C4-2B (cell line): ENCODE results near the gene CSRNP3.

Source experiments
- ZFX ChIP-seq: fragments of 450-650 bp; IDR thresholded peaks from 2 replicates; pipeline ENCODE4 v1.6.1; 2017
- TF ChIP-seq, protein P1 (sequence below): fragments of 450-650 bp; conservative IDR thresholded peaks from 2 replicates; pipeline ENCODE4 v1.5.1; 2017; ENCODE audit warnings: mild to moderate bottlenecking

- TF ChIP-seq, protein P1, sequence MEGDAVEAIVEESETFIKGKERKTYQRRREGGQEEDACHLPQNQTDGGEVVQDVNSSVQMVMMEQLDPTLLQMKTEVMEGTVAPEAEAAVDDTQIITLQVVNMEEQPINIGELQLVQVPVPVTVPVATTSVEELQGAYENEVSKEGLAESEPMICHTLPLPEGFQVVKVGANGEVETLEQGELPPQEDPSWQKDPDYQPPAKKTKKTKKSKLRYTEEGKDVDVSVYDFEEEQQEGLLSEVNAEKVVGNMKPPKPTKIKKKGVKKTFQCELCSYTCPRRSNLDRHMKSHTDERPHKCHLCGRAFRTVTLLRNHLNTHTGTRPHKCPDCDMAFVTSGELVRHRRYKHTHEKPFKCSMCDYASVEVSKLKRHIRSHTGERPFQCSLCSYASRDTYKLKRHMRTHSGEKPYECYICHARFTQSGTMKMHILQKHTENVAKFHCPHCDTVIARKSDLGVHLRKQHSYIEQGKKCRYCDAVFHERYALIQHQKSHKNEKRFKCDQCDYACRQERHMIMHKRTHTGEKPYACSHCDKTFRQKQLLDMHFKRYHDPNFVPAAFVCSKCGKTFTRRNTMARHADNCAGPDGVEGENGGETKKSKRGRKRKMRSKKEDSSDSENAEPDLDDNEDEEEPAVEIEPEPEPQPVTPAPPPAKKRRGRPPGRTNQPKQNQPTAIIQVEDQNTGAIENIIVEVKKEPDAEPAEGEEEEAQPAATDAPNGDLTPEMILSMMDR: no peak
- no peak for TF ChIP-seq ZFX
Measured at GRCh38 chr2:165561516-165561915, 92.0 kb downstream of the CSRNP3 start.
